ENCODE measurements around the gene PRSS53.

PRSS53 gene

DNA sequence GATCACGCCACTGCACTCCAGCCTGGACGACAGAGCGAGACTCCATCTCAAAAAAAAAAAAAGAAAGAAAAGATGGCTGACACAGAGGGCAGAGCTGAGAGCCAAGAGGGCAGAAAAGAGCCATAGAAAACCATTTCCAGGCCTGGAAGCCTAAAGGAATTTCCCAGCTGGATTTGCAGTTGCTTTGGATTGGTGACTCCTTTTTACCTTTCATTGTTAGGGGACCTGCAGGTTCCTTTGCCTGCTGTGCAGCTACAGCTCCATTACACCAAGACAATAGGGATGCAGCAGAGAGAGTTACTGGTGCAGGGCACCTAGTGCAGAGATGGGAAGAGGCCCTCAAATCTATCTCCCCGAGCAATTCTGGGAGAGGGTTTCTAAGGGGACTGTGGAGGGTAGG is 33.1 kb downstream of the PRSS53 start:
- DNase-seq, result no peak
- no peak for TF ChIP-seq CTCF (IDR thresholded peaks at IDR 0.05; ENCODE audit: low read depth, low read length)
- Histone ChIP-seq H3K36me3 (peaks cover 3% of the 10 kb centered on the region), H3K9me3 (ENCODE audit: severe bottlenecking) (no peaks in the 10 kb centered on the region), H3K4me3 (ENCODE audit: low read depth, low read length) (no peak overlapping the region), H3K27ac (no peak overlapping the region), H3K27me3 (ENCODE audit: insufficient read depth, low read depth, severe bottlenecking) (no peaks in the 10 kb centered on the region)

DNA sequence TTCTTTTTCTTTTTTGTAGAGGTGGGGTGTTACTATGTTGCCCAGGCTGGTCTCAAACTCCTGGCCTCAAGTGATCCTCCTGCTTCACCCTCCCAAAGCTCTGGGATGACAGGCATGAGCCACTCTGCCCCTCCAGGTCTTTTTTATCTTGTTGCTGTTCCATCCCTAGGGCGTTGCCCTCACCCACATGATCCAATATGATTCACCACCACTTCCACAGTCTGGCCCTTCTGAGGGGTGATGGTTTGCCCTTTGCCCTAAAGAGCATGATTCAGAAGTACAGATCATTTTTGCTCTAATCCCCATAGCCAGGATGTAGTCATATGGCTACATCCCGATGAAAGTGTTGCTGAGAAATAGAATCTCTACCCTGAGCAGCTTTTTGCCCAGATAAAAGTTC is 36.6 kb downstream of the PRSS53 start:
- Histone ChIP-seq H3K4me3 (ENCODE audit: low read depth, low read length) (no peak overlapping the region), H3K27ac (no peak overlapping the region), H3K9me3 (ENCODE audit: severe bottlenecking) (no peaks in the 10 kb centered on the region), H3K27me3 (ENCODE audit: insufficient read depth, low read depth, severe bottlenecking) (no peaks in the 10 kb centered on the region), H3K36me3 (no peaks in the 10 kb centered on the region)
- TF ChIP-seq CTCF (IDR thresholded peaks at IDR 0.05; ENCODE audit: low read depth, low read length), result no peak
- DNase-seq, result no peak

DNA sequence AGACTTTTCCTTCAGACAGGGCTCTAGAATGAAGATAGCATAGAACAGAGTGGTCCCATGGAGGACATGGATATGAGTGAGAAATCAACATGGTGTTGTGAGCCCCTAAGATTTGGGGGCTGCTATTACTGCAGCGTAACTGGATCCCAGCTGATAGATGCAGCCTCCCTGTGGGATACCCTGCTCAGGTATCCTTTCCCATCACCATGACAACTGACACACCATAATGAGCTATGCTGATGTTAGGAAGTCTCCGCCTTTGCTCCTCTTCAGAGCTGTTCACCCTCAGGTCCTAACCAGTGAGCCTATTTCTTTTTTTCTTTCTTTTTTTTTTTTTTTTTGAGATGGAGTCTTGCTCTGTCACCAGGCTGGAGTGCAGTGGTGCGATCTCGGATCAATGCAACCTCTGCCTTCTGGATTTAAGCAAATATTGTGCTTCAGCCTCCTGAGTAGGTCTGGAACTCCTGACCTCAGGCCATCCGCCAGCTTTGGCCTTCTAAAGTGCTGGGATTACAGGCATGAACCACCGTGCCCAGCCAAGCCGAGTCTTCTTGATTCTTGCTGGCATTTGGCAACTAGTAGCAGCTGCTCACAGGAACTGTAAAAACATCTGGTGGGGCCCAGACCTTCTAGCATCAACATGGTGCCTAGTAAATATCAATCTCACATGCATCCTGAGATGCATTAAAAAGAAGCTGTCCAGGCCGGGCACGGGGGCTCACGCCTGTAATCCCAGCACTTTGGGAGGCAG is 38.3 kb downstream of the PRSS53 start:
- no peak overlapping the region for H3K4me3 ChIP-seq (ENCODE audit: low read depth, low read length)
- H3K9me3 ChIP-seq (ENCODE audit: severe bottlenecking), result no peaks in the 10 kb centered on the region
- DNase-seq, result no peak
- H3K27ac ChIP-seq, result no peak overlapping the region
- H3K36me3 ChIP-seq, result no peaks in the 10 kb centered on the region
- no peaks in the 10 kb centered on the region for H3K27me3 ChIP-seq (ENCODE audit: insufficient read depth, low read depth, severe bottlenecking)
- TF ChIP-seq CTCF (IDR thresholded peaks at IDR 0.05; ENCODE audit: low read depth, low read length), result no peak

DNA sequence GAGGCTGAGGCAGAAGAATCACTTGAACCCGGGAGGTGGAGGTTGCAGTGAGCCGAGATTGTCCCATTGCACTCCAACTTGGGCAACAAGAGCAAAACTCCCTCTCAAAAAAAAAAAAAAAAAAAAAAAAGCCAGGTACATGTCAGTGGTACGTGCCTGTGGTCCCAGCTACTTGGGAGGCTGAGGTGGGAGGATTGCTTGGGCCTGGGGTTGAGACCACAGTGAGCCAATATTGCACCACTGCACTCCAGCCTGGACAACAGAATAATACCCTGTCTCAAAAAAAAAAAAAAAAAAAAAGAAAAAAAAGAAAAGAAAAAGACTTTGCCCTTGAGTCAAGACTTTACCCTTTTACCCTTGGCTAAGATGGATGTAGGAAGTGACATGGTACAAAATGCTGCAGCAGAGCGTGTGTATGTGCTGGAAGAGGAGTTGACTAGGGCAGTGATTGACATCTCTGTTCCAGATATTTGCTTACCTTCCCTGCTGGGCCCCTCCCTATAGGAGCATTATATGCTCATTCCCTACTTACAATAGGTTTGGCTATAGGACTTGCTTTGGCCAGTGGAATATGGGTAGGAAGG is 44.8 kb downstream of the PRSS53 start:
- Histone ChIP-seq H3K4me3 (ENCODE audit: low read depth, low read length) (no peak overlapping the region), H3K27ac (no peak overlapping the region), H3K36me3 (no peaks in the 10 kb centered on the region), H3K9me3 (ENCODE audit: severe bottlenecking) (no peaks in the 10 kb centered on the region), H3K27me3 (ENCODE audit: insufficient read depth, low read depth, severe bottlenecking) (no peaks in the 10 kb centered on the region)
- DNase-seq, result no peak
- TF ChIP-seq CTCF (IDR thresholded peaks at IDR 0.05; ENCODE audit: low read depth, low read length), result no peak

- Histone ChIP-seq H3K27me3 (ENCODE audit: insufficient read depth, low read depth, severe bottlenecking) (no peaks in the 10 kb centered on the region), H3K36me3 (no peaks in the 10 kb centered on the region), H3K4me3 (ENCODE audit: low read depth, low read length) (no peak overlapping the region), H3K9me3 (ENCODE audit: severe bottlenecking) (no peaks in the 10 kb centered on the region), H3K27ac (no peak overlapping the region)
- TF ChIP-seq CTCF (IDR thresholded peaks at IDR 0.05; ENCODE audit: low read depth, low read length), result no peak
- no peak for DNase-seq
Measured at GRCh38 chr16:31043352-31043751, 45.4 kb downstream of the PRSS53 start.
